ENCODE results near the gene MINDY1. TPM values are rescaled to one million over a fixed set of nuclear protein-coding genes. Genes with fewer than 3 reads are reported as not detected.

MINDY1 gene
- total and polyA plus RNA-seq, 2 donors (not counting 3 experiments of a cell fraction or from before 2014, with no cell fraction given) = 12.0 to 15.4 TPM

DNA sequence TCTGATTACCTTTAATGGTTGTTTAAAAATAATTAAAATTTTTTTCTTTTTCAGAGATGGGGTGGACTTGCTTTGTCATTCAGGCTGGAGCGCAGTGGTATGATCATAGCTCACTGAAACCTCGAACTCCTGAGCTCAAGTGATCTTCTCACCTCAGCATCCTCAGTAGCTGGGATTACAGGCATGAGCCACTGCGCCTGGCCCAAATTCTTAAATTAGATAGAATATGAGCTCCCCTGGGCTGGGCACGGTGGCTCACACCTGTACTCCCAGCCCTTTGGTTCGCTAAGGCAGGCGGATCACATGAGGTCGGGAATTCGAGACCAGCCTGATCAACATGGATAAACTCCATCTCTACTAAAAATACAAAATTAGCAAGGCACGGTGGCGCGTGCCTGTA lies 49.0 kb downstream of the MINDY1 start:
- no peaks in the 10 kb centered on the region for H4K20me1 ChIP-seq (replicated peaks; ENCODE audit: control insufficient read depth, extremely low read depth, insufficient read depth, low read length)
- no peak overlapping the region for H3K27ac ChIP-seq (ENCODE audit: insufficient read depth, low read depth, low read length)
- H3K27me3 ChIP-seq (ENCODE audit: control insufficient read depth in 2 of 2, insufficient read depth in 2 of 2, low read length in 2 of 2) = no peaks in the 10 kb centered on the region
- H3K4me2 ChIP-seq (ENCODE audit: insufficient read depth, low read length) = no peak overlapping the region
- no peak overlapping the region for H3K4me3 ChIP-seq (replicated peaks in 1 of 3; ENCODE audit: insufficient read depth in 1 of 3, low read depth in 1 of 3, low read length in 3 of 3)
- H3K36me3 ChIP-seq (ENCODE audit: control insufficient read depth in 2 of 2, extremely low read depth in 1 of 2, insufficient read depth in 2 of 2, low read length in 2 of 2) = peaks cover 7 to 15% of the 10 kb centered on the region in 2 experiments
- no TSS peak for BruUV-seq (replicated peaks)
- ChIA-PET POLR2A (interaction anchor here (0.7 to 0.9 kb wide), 2 partner anchors 8 to 140 kb away, joined by 3 read pairs; no protein-coding TSS in a partner anchor), CTCF (interaction anchor here (0.6 to 2.9 kb wide), 7 partner anchors 11 to 49 kb away, joined by 3 to 9 read pairs (median 6); partner anchors contain the start of gene MINDY1)
- H3K79me2 ChIP-seq (ENCODE audit: control insufficient read depth, insufficient read depth, low read length) = no peaks in the 10 kb centered on the region
- intact Hi-C loops (cut with micrococcal nuclease) (no loop called here), dilution Hi-C loops (cut with MboI; ENCODE audit: extremely low pct_ligation_motif_present, low sequenced_read_pairs) (no loop called here)
- no peak overlapping the region for H2AFZ ChIP-seq (ENCODE audit: low read depth, low read length)
- no peak overlapping the region for H3K9ac ChIP-seq (replicated peaks; ENCODE audit: extremely low read depth, insufficient read depth, low read length)
- no peaks in the 10 kb centered on the region for H3K9me3 ChIP-seq (replicated peaks; ENCODE audit: control insufficient read depth, insufficient read depth, low read length)
- TF ChIP-seq EZH2 (IDR thresholded peaks at IDR 0.05; ENCODE audit: borderline replicate concordance, low read depth, low read length, severe bottlenecking) (no peak), POLR2A (IDR thresholded peaks at IDR 0.05; ENCODE audit: low read depth, low read length) (no peak), MAX (IDR thresholded peaks at IDR 0.05; ENCODE audit: insufficient read depth, insufficient read length) (no peak), MYC (IDR thresholded peaks at IDR 0.05; ENCODE audit: low read depth, low read length) (no peak), POLR2AphosphoS5 (IDR thresholded peaks at IDR 0.05; ENCODE audit: insufficient read depth, low read depth, low read length) (no peak), GATA2 (IDR thresholded peaks at IDR 0.05; ENCODE audit: insufficient read depth, insufficient read length, low read depth, low read length) (no peak), JUN (IDR thresholded peaks at IDR 0.05; ENCODE audit: borderline replicate concordance, insufficient read depth, insufficient read length, low read depth) (no peak), FOS (IDR thresholded peaks at IDR 0.05; ENCODE audit: borderline replicate concordance, insufficient read depth, low read length) (no peak)
- TF ChIP-seq, protein P1, sequence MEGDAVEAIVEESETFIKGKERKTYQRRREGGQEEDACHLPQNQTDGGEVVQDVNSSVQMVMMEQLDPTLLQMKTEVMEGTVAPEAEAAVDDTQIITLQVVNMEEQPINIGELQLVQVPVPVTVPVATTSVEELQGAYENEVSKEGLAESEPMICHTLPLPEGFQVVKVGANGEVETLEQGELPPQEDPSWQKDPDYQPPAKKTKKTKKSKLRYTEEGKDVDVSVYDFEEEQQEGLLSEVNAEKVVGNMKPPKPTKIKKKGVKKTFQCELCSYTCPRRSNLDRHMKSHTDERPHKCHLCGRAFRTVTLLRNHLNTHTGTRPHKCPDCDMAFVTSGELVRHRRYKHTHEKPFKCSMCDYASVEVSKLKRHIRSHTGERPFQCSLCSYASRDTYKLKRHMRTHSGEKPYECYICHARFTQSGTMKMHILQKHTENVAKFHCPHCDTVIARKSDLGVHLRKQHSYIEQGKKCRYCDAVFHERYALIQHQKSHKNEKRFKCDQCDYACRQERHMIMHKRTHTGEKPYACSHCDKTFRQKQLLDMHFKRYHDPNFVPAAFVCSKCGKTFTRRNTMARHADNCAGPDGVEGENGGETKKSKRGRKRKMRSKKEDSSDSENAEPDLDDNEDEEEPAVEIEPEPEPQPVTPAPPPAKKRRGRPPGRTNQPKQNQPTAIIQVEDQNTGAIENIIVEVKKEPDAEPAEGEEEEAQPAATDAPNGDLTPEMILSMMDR (IDR thresholded peaks at IDR 0.05; ENCODE audit: extremely low read depth in 1 of 2, insufficient read depth in 1 of 2, low read depth in 1 of 2, low read length in 2 of 2) = no peak
- DNase-seq (ENCODE audit: low read depth, low spot score) (no peak), FAIRE-seq (no peak)
- H3K4me1 ChIP-seq (ENCODE audit: control insufficient read depth, extremely low read depth, insufficient read depth, low read length) = no peaks in the 10 kb centered on the region
- no peaks in the 10 kb centered on the region for H3K9me1 ChIP-seq (replicated peaks; ENCODE audit: control insufficient read depth, extremely low read depth, insufficient read depth, low read length)

Measured in endothelial cell of umbilical vein (primary cell).